ENCODE measurements around the gene DAGLA.

The DAGLA gene

DNA sequence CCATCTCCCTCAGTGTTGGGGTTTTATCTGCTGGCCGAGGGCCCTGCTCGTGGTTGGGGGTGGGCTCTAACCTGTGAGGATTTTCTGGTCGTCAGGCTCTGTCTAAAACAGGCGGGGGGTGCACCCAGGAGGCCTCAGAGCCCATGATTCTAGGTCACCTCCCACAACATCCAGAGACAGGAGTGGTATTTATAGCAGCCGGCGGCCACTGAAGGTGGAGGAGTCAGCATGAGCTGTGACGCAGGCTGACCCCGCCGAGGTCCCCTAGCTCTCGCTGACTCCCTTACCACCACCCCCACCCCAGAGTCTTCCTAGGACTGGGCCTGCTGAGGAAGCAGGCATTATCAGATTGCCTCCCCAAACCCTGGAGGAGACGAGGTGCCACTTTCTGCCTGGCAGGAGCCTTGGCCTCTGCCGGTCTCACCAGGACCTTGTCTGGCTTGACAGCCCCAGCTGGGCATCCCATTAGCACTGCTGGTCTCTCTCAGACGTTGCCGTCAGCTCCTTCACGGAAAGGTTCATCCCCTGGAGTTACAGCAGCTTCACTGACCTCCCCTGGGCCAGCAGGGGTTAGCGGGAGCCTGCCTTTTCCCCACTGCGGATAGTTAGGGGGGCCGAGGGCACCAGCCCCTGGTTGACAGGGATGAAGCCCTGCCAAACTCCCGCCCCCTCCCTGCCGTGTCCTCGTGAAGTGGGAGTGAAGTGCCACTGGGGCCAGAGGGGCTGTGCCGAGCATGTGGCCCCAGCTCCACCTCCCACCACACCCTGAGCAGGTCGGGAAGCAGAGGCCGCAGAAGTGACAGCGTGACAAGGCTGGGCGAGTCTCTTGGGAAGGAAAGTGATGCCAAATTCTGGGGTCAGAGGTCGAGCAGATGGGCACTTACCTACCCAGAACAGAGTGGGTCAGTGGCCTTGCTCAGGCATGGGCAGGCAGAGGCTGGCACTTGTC, 26.5 kb downstream of the DAGLA start:
- Histone ChIP-seq H3K27me3 (ENCODE audit: insufficient read depth, insufficient read length) (no peaks in the 10 kb centered on the region), H3K9ac (ENCODE audit: insufficient read length, low read depth) (no peak overlapping the region), H3K4me3 (ENCODE audit: insufficient read length, low read depth) (no peak overlapping the region), H3K9me3 (ENCODE audit: insufficient read depth, low read length) (no peaks in the 10 kb centered on the region), H3K36me3 (ENCODE audit: insufficient read depth, insufficient read length, low read length) (no peaks in the 10 kb centered on the region), H3K4me1 (ENCODE audit: insufficient read depth, insufficient read length) (peaks cover 33% of the 10 kb centered on the region)
- TF ChIP-seq YY1 (IDR thresholded peaks at IDR 0.05; ENCODE audit: insufficient read depth, insufficient read length) (no peak), SUZ12 (IDR thresholded peaks at IDR 0.05; ENCODE audit: extremely low read depth, insufficient read depth, insufficient read length) (no peak), ZNF274 (IDR thresholded peaks at IDR 0.05; ENCODE audit: low read depth, low read length) (no peak)
- DNase-seq (ENCODE audit: low read depth, low spot score), result no peak

DNA sequence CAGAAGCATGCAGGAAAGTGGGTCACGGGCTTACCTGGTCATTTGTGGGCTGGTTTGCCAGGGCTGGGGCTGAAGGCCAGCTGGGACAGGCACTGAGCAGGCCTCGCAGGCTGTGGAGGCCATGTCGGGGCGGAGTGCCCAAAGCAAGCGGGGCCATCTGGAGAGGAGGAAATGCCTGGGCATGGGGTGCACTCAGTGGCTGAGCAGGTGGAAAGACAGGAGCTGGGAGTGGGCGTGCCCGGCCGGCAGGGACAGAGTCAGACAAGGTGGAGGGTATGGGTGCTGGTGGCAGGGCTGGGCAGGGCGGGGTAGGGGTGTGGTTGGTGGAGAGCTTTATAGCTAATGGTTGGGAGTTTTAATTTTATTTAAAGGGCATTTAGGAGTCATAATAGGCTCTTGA, 27.4 kb downstream of the DAGLA start:
- Histone ChIP-seq H3K27me3 (ENCODE audit: insufficient read depth, insufficient read length) (no peaks in the 10 kb centered on the region), H3K9me3 (ENCODE audit: insufficient read depth, low read length) (no peaks in the 10 kb centered on the region), H3K36me3 (ENCODE audit: insufficient read depth, insufficient read length, low read length) (no peaks in the 10 kb centered on the region), H3K9ac (ENCODE audit: insufficient read length, low read depth) (no peak overlapping the region), H3K4me3 (ENCODE audit: insufficient read length, low read depth) (no peak overlapping the region), H3K4me1 (ENCODE audit: insufficient read depth, insufficient read length) (peaks cover 40% of the 10 kb centered on the region)
- TF ChIP-seq SUZ12 (IDR thresholded peaks at IDR 0.05; ENCODE audit: extremely low read depth, insufficient read depth, insufficient read length), result no peak
- no peak for TF ChIP-seq ZNF274 (IDR thresholded peaks at IDR 0.05; ENCODE audit: low read depth, low read length)
- TF ChIP-seq YY1 (IDR thresholded peaks at IDR 0.05; ENCODE audit: insufficient read depth, insufficient read length), result no peak
- DNase-seq (ENCODE audit: low read depth, low spot score), result no peak

DNA sequence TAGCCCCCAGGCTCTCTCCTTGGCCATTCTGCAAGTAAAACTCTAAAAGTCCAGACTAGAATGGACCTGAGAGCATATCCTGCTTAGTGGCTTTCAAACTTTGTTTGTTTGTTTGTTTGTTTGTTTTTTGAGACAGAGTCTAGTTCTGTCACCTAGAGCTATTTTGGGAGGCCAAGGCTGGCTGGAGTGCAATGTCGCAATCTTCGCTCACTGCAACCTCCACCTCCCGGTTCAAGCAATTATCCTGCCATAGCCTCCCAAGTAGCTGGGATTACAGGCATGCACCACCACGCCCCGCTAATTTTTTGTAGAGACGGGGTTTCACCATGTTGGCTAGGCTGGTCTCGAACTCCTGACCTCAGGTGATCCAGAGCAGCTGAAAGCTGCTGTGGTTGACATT, 28.9 kb downstream of the DAGLA start:
- Histone ChIP-seq H3K9ac (ENCODE audit: insufficient read length, low read depth) (no peak overlapping the region), H3K27me3 (ENCODE audit: insufficient read depth, insufficient read length) (no peaks in the 10 kb centered on the region), H3K4me1 (ENCODE audit: insufficient read depth, insufficient read length) (peaks cover 49% of the 10 kb centered on the region), H3K9me3 (ENCODE audit: insufficient read depth, low read length) (no peaks in the 10 kb centered on the region), H3K4me3 (ENCODE audit: insufficient read length, low read depth) (no peak overlapping the region), H3K36me3 (ENCODE audit: insufficient read depth, insufficient read length, low read length) (no peaks in the 10 kb centered on the region)
- no peak for TF ChIP-seq SUZ12 (IDR thresholded peaks at IDR 0.05; ENCODE audit: extremely low read depth, insufficient read depth, insufficient read length)
- no peak for TF ChIP-seq YY1 (IDR thresholded peaks at IDR 0.05; ENCODE audit: insufficient read depth, insufficient read length)
- no peak for DNase-seq (ENCODE audit: low read depth, low spot score)

DNA sequence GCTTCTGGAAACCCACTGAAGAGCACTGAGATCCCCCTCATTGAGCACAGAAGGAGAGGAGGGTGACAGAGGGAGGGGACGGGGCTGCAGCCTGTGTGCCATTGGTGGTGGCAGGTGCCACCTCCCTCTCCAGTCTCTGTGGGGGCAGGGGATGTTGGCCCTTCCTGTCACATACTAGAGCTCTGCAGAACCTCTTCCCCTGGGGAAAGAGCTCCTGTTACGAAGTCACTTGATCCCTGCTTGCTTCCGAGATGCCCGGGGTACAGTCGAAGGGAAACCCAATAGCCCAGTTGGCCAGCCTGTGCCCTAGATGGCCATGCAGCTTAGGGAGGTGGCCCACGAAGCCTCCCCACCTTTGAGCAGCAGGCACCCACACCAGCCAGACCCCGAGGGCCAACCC, 29.4 kb downstream of the DAGLA start:
- H3K9me3 ChIP-seq (ENCODE audit: insufficient read depth, low read length), result no peaks in the 10 kb centered on the region
- H3K4me3 ChIP-seq (ENCODE audit: insufficient read length, low read depth), result no peak overlapping the region
- DNase-seq (ENCODE audit: low read depth, low spot score), result no peak
- H3K4me1 ChIP-seq (ENCODE audit: insufficient read depth, insufficient read length), result peaks cover 51% of the 10 kb centered on the region
- no peaks in the 10 kb centered on the region for H3K36me3 ChIP-seq (ENCODE audit: insufficient read depth, insufficient read length, low read length)
- H3K9ac ChIP-seq (ENCODE audit: insufficient read length, low read depth), result no peak overlapping the region
- TF ChIP-seq YY1 (IDR thresholded peaks at IDR 0.05; ENCODE audit: insufficient read depth, insufficient read length) (no peak), SUZ12 (IDR thresholded peaks at IDR 0.05; ENCODE audit: extremely low read depth, insufficient read depth, insufficient read length) (no peak), ZNF274 (IDR thresholded peaks at IDR 0.05; ENCODE audit: low read depth, low read length) (no peak)
- H3K27me3 ChIP-seq (ENCODE audit: insufficient read depth, insufficient read length), result no peaks in the 10 kb centered on the region

DNA sequence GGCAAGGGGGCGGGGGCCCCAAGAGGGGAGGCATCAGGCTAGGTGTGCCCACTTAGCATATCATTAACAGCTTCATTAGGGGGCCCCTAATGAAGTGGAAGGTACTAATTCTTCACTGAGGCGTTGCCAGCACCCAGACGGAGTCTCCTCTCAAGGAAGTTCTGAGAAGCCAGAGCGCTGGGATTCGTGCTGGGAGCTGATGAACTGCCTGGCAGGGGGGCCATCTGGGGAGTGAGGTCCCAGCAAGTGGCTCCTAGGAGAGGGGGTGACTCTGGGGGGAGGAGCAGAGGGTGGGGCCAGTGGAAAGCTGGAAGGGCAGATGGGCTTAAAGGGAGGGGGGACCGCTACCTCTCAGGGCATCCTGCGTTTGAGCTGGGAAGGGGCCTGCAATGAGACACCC, 29.8 kb downstream of the DAGLA start:
- no peaks in the 10 kb centered on the region for H3K27me3 ChIP-seq (ENCODE audit: insufficient read depth, insufficient read length)
- H3K9ac ChIP-seq (ENCODE audit: insufficient read length, low read depth), result no peak overlapping the region
- H3K4me3 ChIP-seq (ENCODE audit: insufficient read length, low read depth), result no peak overlapping the region
- H3K9me3 ChIP-seq (ENCODE audit: insufficient read depth, low read length), result no peaks in the 10 kb centered on the region
- no peaks in the 10 kb centered on the region for H3K36me3 ChIP-seq (ENCODE audit: insufficient read depth, insufficient read length, low read length)
- no peak for TF ChIP-seq ZNF274 (IDR thresholded peaks at IDR 0.05; ENCODE audit: low read depth, low read length)
- DNase-seq (ENCODE audit: low read depth, low spot score), result no peak
- H3K4me1 ChIP-seq (ENCODE audit: insufficient read depth, insufficient read length), result peaks cover 46% of the 10 kb centered on the region

DNA sequence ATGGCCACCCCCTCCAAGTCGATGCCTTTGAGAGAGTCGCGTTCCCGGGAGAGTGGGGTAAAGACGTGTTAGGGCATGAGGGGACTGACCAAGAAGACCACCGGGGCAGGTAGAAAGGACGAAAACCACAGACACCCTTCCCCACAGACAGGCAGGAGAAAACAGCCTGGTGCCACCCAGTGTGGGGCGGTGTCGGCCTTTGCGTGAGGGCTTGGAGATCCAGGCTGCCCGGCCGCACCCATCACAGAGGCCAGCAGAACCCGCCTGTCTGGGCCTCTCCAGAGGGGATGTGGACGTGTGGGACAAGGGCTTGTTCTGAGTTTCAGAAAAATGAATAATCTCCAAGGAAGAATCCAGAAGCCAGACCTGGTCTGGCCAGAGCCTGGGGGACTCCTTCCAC, 30.8 kb downstream of the DAGLA start:
- H3K27me3 ChIP-seq (ENCODE audit: insufficient read depth, insufficient read length), result no peaks in the 10 kb centered on the region
- H3K9me3 ChIP-seq (ENCODE audit: insufficient read depth, low read length), result no peaks in the 10 kb centered on the region
- no peak overlapping the region for H3K9ac ChIP-seq (ENCODE audit: insufficient read length, low read depth)
- H3K4me1 ChIP-seq (ENCODE audit: insufficient read depth, insufficient read length), result peaks cover 48% of the 10 kb centered on the region
- H3K36me3 ChIP-seq (ENCODE audit: insufficient read depth, insufficient read length, low read length), result no peaks in the 10 kb centered on the region
- DNase-seq (ENCODE audit: low read depth, low spot score), result no peak
- H3K4me3 ChIP-seq (ENCODE audit: insufficient read length, low read depth), result no peak overlapping the region
- no peak for TF ChIP-seq YY1 (IDR thresholded peaks at IDR 0.05; ENCODE audit: insufficient read depth, insufficient read length)

DNA sequence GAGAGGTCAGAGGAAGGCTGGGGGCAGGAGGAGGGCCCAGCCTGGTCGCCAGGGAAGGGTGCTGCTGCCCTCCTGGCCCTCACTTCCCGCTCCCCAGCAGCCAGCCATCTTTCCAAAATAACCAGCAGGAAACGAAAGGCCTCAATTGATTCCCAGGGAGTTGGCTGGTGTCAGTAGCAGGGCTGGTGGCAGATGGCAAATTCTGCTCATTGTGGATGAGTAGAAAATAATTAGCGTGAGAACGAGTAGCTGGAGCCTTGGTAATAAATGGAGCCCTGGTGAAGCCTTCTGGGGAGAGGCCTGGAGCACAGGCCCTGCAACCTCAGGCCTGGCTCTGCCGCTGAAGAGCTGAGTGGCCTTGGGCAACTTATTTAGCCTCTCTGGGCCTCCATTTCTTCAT, 31.3 kb downstream of the DAGLA start:
- no peaks in the 10 kb centered on the region for H3K36me3 ChIP-seq (ENCODE audit: insufficient read depth, insufficient read length, low read length)
- no peak overlapping the region for H3K9ac ChIP-seq (ENCODE audit: insufficient read length, low read depth)
- TF ChIP-seq SUZ12 (IDR thresholded peaks at IDR 0.05; ENCODE audit: extremely low read depth, insufficient read depth, insufficient read length) (no peak), YY1 (IDR thresholded peaks at IDR 0.05; ENCODE audit: insufficient read depth, insufficient read length) (no peak), ZNF274 (IDR thresholded peaks at IDR 0.05; ENCODE audit: low read depth, low read length) (no peak)
- H3K4me3 ChIP-seq (ENCODE audit: insufficient read length, low read depth), result no peak overlapping the region
- no peaks in the 10 kb centered on the region for H3K9me3 ChIP-seq (ENCODE audit: insufficient read depth, low read length)
- H3K27me3 ChIP-seq (ENCODE audit: insufficient read depth, insufficient read length), result no peaks in the 10 kb centered on the region
- DNase-seq (ENCODE audit: low read depth, low spot score), result no peak
- H3K4me1 ChIP-seq (ENCODE audit: insufficient read depth, insufficient read length), result peaks cover 53% of the 10 kb centered on the region

Data from NT2/D1 (cell line).